Measurements from ENCODE around the gene IL36B.

IL36B gene

DNA sequence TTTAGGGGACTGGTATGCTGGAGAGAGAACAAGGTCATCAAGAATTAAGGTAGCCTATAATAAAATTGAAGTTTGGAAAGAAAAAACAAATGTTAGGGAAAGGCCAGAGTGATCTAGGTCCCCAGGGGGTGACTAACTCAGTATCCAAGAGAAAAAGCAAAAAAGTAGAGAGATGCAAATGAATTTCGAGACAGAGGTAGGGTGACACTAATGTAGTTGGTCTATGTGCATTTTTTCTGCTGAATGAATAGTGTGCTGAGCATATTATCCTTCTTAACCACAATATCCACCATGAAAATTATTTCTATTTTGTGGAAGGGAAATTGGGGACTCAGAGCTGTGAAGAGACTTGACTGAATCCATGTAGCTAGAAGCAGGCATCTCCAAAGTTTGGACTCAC lies 37.6 kb downstream of the IL36B start:
- FAIRE-seq (no peak), DNase-seq (ENCODE audit: insufficient read length) (no peak)
- TF ChIP-seq TAF1 (IDR thresholded peaks at IDR 0.05; ENCODE audit: borderline replicate concordance, low read depth, low read length) (no peak), POLR2A (IDR thresholded peaks at IDR 0.05; ENCODE audit: low read depth, low read length) (no peak), POLR2AphosphoS5 (IDR thresholded peaks at IDR 0.05; ENCODE audit: low read depth, low read length) (no peak)

DNA sequence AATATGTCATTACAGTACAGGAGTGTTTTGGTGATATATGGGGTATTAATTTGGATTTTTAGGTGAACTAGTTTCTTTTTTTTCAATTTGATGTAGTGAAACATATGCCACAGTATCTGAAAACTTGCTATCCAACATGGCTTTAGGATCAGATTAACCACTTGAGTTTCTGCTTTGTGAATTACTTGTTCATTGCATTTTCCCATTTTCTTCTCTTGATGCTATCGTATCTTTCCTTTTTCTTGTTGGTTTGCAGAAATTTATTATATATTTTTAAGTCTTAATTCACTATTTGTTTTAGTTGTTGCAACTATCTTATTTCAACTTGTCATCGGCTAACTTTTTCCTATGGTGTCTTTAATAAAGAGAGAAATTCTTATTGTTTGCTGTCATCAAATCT lies 38.6 kb downstream of the IL36B start:
- FAIRE-seq (no peak), DNase-seq (ENCODE audit: insufficient read length) (no peak)
- no peak for TF ChIP-seq POLR2A (IDR thresholded peaks at IDR 0.05; ENCODE audit: low read depth, low read length)
- no peak for TF ChIP-seq TAF1 (IDR thresholded peaks at IDR 0.05; ENCODE audit: borderline replicate concordance, low read depth, low read length)
- TF ChIP-seq POLR2AphosphoS5 (IDR thresholded peaks at IDR 0.05; ENCODE audit: low read depth, low read length), result no peak

- FAIRE-seq, result no peak
Observed at GRCh38 chr2:113013336-113013661, 39.4 kb downstream of the IL36B start.

GRCh38 chr2:113012436-113013335 lies 40.0 kb downstream of the IL36B start:
- DNase-seq (ENCODE audit: insufficient read length) (no peak), FAIRE-seq (no peak)
- TF ChIP-seq POLR2AphosphoS5 (IDR thresholded peaks at IDR 0.05; ENCODE audit: low read depth, low read length) (no peak), POLR2A (IDR thresholded peaks at IDR 0.05; ENCODE audit: low read depth, low read length) (no peak), TAF1 (IDR thresholded peaks at IDR 0.05; ENCODE audit: borderline replicate concordance, low read depth, low read length) (no peak)

More at GRCh38 chr2:113013336-113013661, 39.4 kb downstream of the IL36B start:
- TF ChIP-seq TAF1 (IDR thresholded peaks at IDR 0.05; ENCODE audit: borderline replicate concordance, low read depth, low read length) (no peak), POLR2A (IDR thresholded peaks at IDR 0.05; ENCODE audit: low read depth, low read length) (no peak), POLR2AphosphoS5 (IDR thresholded peaks at IDR 0.05; ENCODE audit: low read depth, low read length) (no peak)
- no peak for DNase-seq (ENCODE audit: insufficient read length)

DNA sequence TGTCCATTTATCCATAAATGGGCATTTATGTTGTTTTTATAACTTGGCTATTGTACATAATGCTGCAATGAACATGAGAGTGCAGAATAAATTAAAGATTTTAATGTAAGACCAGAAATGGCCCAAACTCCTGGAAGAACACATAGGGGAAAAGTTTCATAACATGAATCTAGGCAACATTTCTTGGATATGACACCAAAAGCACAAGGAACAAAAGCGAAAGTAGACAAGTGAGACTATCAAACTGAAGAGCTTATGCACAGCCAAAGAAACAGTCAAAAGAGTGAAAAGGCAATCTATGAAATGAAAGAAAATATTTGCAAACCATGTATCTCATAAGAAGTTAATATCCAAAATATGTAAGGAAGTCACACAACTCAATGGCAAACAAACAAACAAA lies 41.6 kb downstream of the IL36B start:
- DNase-seq (ENCODE audit: insufficient read length) (no peak), FAIRE-seq (no peak)
- TF ChIP-seq TAF1 (IDR thresholded peaks at IDR 0.05; ENCODE audit: borderline replicate concordance, low read depth, low read length) (no peak), POLR2AphosphoS5 (IDR thresholded peaks at IDR 0.05; ENCODE audit: low read depth, low read length) (no peak), POLR2A (IDR thresholded peaks at IDR 0.05; ENCODE audit: low read depth, low read length) (no peak)

GRCh38 chr2:113010088-113010487 lies 42.6 kb downstream of the IL36B start:
- FAIRE-seq (no peak), DNase-seq (ENCODE audit: insufficient read length) (no peak)
- TF ChIP-seq TAF1 (IDR thresholded peaks at IDR 0.05; ENCODE audit: borderline replicate concordance, low read depth, low read length), result no peak
- no peak for TF ChIP-seq POLR2AphosphoS5 (IDR thresholded peaks at IDR 0.05; ENCODE audit: low read depth, low read length)

DNA sequence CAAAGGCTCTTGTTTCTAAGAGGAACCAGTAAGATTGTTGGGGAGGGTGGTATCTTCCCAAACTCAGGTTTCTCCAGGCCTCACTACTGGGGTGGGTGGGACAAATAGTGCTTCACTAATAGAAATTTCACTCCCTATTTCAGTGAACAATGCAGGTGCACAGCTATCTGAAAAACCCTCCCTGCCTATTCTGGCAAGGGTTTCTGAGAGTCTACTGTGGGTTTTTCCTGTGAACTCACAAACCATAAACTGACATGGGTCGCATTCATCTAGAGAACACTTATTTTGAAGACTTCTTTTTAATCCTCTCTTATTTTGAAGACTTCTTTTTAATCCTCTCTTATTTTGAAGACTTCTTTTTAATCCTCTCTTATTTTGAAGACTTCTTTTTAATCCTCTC lies 43.0 kb downstream of the IL36B start:
- TF ChIP-seq POLR2A (IDR thresholded peaks at IDR 0.05; ENCODE audit: low read depth, low read length) (no peak), POLR2AphosphoS5 (IDR thresholded peaks at IDR 0.05; ENCODE audit: low read depth, low read length) (no peak), TAF1 (IDR thresholded peaks at IDR 0.05; ENCODE audit: borderline replicate concordance, low read depth, low read length) (no peak)
- DNase-seq (ENCODE audit: insufficient read length) (no peak), FAIRE-seq (no peak)

- DNase-seq (ENCODE audit: insufficient read length), result no peak
- TF ChIP-seq POLR2A (IDR thresholded peaks at IDR 0.05; ENCODE audit: low read depth, low read length) (no peak), TAF1 (IDR thresholded peaks at IDR 0.05; ENCODE audit: borderline replicate concordance, low read depth, low read length) (no peak), POLR2AphosphoS5 (IDR thresholded peaks at IDR 0.05; ENCODE audit: low read depth, low read length) (no peak)
- FAIRE-seq, result no peak
Observed at GRCh38 chr2:113007250-113007649, 45.4 kb downstream of the IL36B start.

DNA sequence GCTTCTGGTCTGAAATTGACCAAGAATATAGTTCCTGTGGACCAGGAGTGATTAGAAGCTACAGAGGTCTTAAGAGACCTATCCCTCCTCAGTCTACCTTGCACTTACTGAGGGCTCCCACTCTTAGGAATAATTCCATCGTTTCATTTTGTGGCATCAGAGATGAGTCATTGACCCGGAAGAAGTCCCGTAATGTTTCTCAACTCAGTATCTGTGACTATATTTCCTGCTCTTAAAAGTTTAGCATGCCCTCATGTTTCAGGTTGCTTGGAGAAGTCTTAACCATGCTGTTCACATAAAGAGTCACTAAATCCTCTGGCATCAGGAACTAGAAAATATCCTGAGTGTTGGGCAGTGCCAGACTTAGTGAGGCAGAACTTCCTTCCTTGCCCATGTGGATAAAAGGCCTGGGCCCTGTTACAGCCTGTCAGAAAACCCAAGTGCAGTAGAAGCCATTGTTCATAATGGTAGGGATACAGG lies 47.6 kb downstream of the IL36B start, which contains the start of gene IL36A:
Gene IL36A, plus strand, starts transcription at position 430 of the 480 bp plus-strand sequence. CDS start 413 bp downstream, outside the sequence.
- FAIRE-seq (no peak), DNase-seq (ENCODE audit: insufficient read length) (no peak)
- TF ChIP-seq TAF1 (IDR thresholded peaks at IDR 0.05; ENCODE audit: borderline replicate concordance, low read depth, low read length) (no peak), POLR2A (IDR thresholded peaks at IDR 0.05; ENCODE audit: low read depth, low read length) (no peak), POLR2AphosphoS5 (IDR thresholded peaks at IDR 0.05; ENCODE audit: low read depth, low read length) (no peak)

DNA sequence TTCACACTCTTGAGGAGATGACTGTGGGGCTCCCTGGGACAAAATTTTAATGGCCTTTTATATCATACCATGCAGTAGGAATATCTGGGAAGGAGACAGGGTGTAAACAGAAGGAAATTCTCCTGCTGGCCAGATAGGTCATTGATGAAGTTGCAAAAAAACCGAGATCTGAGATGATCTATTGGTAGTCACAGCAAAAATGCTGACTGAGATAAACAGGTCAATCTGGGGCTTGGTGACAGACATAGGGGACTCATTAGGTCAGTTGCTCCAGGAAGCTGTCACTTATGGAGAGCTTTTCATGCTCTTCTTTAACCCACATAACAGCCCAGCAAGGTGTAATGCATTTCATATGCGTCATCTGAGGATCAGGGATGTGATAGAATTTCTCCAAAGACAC lies 50.0 kb downstream of the IL36B start:
- no peak for DNase-seq (ENCODE audit: insufficient read length)
- no peak for FAIRE-seq
- TF ChIP-seq POLR2AphosphoS5 (IDR thresholded peaks at IDR 0.05; ENCODE audit: low read depth, low read length), result no peak
- no peak for TF ChIP-seq POLR2A (IDR thresholded peaks at IDR 0.05; ENCODE audit: low read depth, low read length)
- TF ChIP-seq TAF1 (IDR thresholded peaks at IDR 0.05; ENCODE audit: borderline replicate concordance, low read depth, low read length), result no peak

DNA sequence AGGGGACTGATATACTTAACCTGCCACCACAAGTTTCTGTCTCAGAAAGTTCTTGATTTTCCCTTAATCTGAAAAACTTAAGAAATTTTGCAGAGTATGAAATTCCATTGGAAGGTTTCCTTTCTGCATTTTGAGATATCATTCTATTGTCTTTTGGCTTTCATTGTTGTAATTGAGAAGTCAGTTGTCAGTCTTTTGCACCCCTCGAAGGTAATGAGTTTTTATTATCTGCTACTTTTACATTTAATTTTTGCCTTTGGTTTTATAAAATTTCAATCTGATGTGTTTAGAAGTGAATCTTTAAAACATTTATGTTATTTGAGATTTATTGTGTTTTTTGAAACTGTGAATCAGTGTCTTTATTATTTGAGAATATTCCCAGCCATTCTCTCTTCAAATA lies 52.2 kb downstream of the IL36B start:
- FAIRE-seq (no peak), DNase-seq (ENCODE audit: insufficient read length) (no peak)
- no peak for TF ChIP-seq POLR2A (IDR thresholded peaks at IDR 0.05; ENCODE audit: low read depth, low read length)
- no peak for TF ChIP-seq TAF1 (IDR thresholded peaks at IDR 0.05; ENCODE audit: borderline replicate concordance, low read depth, low read length)

GRCh38 chr2:112997151-112997550 lies 55.5 kb downstream of the IL36B start:
- TF ChIP-seq POLR2A (IDR thresholded peaks at IDR 0.05; ENCODE audit: low read depth, low read length), result no peak
- no peak for TF ChIP-seq TAF1 (IDR thresholded peaks at IDR 0.05; ENCODE audit: borderline replicate concordance, low read depth, low read length)
- no peak for TF ChIP-seq POLR2AphosphoS5 (IDR thresholded peaks at IDR 0.05; ENCODE audit: low read depth, low read length)
- no peak for FAIRE-seq
- DNase-seq (ENCODE audit: insufficient read length), result no peak

Data from GM12892 (cell line).